ENCODE data around the gene SV2B.

GRCh38 chr15:91320101-91320500 is 220.0 kb downstream of the SV2B start:
- TF ChIP-seq CTCF (optimal IDR thresholded peaks at IDR 0.05 in 1 of 3, IDR thresholded peaks at IDR 0.05 in 1 of 3, conservative IDR thresholded peaks at IDR 0.05 in 1 of 3; ENCODE audit: extremely low read depth in 1 of 3, insufficient read depth in 2 of 3, low read length in 3 of 3) (no peak), EZH2 (IDR thresholded peaks at IDR 0.05; ENCODE audit: low read length) (no peak)
